ENCODE measurements around the gene PTPRC.
"Not testable (repeated sequence)": the region's sequence is repeated elsewhere in the genome, so short reads cannot be mapped to it uniquely, and the experiment has no call there.

The PTPRC gene

GRCh38 chr1:198638894-198639635 is at the start of gene PTPRC:
Gene PTPRC, plus strand, starts transcription at chr1:198639040. Its CDS starts 229 bp downstream, at chr1:198639269.
- no peak for DNase-seq

- DNase-seq: no peak
These were observed 48.4 kb upstream of the PTPRC start for GRCh38 chr1:198590454-198590853.

- no peak for DNase-seq
These were observed 43.1 kb upstream of the PTPRC start for GRCh38 chr1:198595765-198596164.

GRCh38 chr1:198597690-198598430 is 41.0 kb upstream of the PTPRC start:
- DNase-seq: no peak

GRCh38 chr1:198598796-198599321 is 40.0 kb upstream of the PTPRC start:
- no peak for DNase-seq

- DNase-seq: no peak
These were observed 39.1 kb upstream of the PTPRC start for GRCh38 chr1:198599749-198600148.

- DNase-seq: no peak
These were observed 37.9 kb upstream of the PTPRC start for GRCh38 chr1:198600906-198601305.

GRCh38 chr1:198601310-198601709 is 37.5 kb upstream of the PTPRC start:
- not testable (repeated sequence) for DNase-seq

- peak; percentile 99 for DNase-seq
These were observed 36.6 kb upstream of the PTPRC start for GRCh38 chr1:198601936-198602889.

- no peak for DNase-seq
These were observed 33.9 kb upstream of the PTPRC start for GRCh38 chr1:198604975-198605374.

GRCh38 chr1:198605406-198605805 is 33.4 kb upstream of the PTPRC start:
- no peak for DNase-seq

GRCh38 chr1:198606020-198606438 is 32.8 kb upstream of the PTPRC start:
- DNase-seq: peak; percentile 90

- DNase-seq: no peak
These were observed 31.1 kb upstream of the PTPRC start for GRCh38 chr1:198607714-198608113.

GRCh38 chr1:198610362-198610761 is 28.5 kb upstream of the PTPRC start:
- peak; percentile 58 for DNase-seq

- DNase-seq: no peak
These were observed 27.6 kb upstream of the PTPRC start for GRCh38 chr1:198611219-198611618.

- no peak for DNase-seq
These were observed 26.2 kb upstream of the PTPRC start for GRCh38 chr1:198612471-198613260.

GRCh38 chr1:198617406-198617805 is 21.4 kb upstream of the PTPRC start:
- peak; percentile 68 for DNase-seq

GRCh38 chr1:198619375-198620140 is 19.3 kb upstream of the PTPRC start:
- no peak for DNase-seq

- DNase-seq: no peak
These were observed 18.6 kb upstream of the PTPRC start for GRCh38 chr1:198620218-198620617.

GRCh38 chr1:198620951-198621824 is 17.7 kb upstream of the PTPRC start:
- no peak for DNase-seq
